ENCODE measurements around the gene RNF10. TPM values are rescaled to one million over a fixed set of nuclear protein-coding genes. Genes with fewer than 3 reads are reported as not detected.

The RNF10 gene
- total RNA-seq, 1 donor from 2014 or later = 177 TPM

- Mint-ChIP-seq H3K27me3 (ENCODE audit: unreplicated experiment) (no peaks in the 10 kb centered on the region), H3K4me1 (ENCODE audit: unreplicated experiment) (peaks cover 19% of the 10 kb centered on the region), H3K36me3 (ENCODE audit: unreplicated experiment) (peaks cover 12% of the 10 kb centered on the region), H3K9me3 (ENCODE audit: unreplicated experiment) (no peaks in the 10 kb centered on the region), H3K4me3 (ENCODE audit: unreplicated experiment) (no peak overlapping the region), H3K27ac (ENCODE audit: unreplicated experiment) (no peak overlapping the region)
- no peak for TF ChIP-seq CTCF (IDR thresholded peaks at IDR 0.05)
- DNase-seq (ENCODE audit: extremely low spot score, unreplicated experiment) = no peak
These were observed 8.0 kb downstream of the RNF10 start for GRCh38 chr12:120542166-120542565.

GRCh38 chr12:120544691-120545090 is 10.5 kb downstream of the RNF10 start:
- no peak overlapping the region for H3K4me3 Mint-ChIP-seq (ENCODE audit: unreplicated experiment)
- no peaks in the 10 kb centered on the region for H3K9me3 Mint-ChIP-seq (ENCODE audit: unreplicated experiment)
- TF ChIP-seq CTCF (IDR thresholded peaks at IDR 0.05) = no peak
- H3K27me3 Mint-ChIP-seq (ENCODE audit: unreplicated experiment) = no peaks in the 10 kb centered on the region
- H3K27ac Mint-ChIP-seq (ENCODE audit: unreplicated experiment) = no peak overlapping the region
- H3K36me3 Mint-ChIP-seq (ENCODE audit: unreplicated experiment) = peaks cover 9% of the 10 kb centered on the region
- H3K4me1 Mint-ChIP-seq (ENCODE audit: unreplicated experiment) = no peaks in the 10 kb centered on the region
- no peak for DNase-seq (ENCODE audit: extremely low spot score, unreplicated experiment)

GRCh38 chr12:120546050-120546386 is 11.9 kb downstream of the RNF10 start:
- Mint-ChIP-seq H3K27me3 (ENCODE audit: unreplicated experiment) (no peaks in the 10 kb centered on the region), H3K4me1 (ENCODE audit: unreplicated experiment) (no peaks in the 10 kb centered on the region), H3K4me3 (ENCODE audit: unreplicated experiment) (no peak overlapping the region), H3K36me3 (ENCODE audit: unreplicated experiment) (peaks cover 9% of the 10 kb centered on the region), H3K27ac (ENCODE audit: unreplicated experiment) (no peak overlapping the region), H3K9me3 (ENCODE audit: unreplicated experiment) (no peaks in the 10 kb centered on the region)
- no peak for DNase-seq (ENCODE audit: extremely low spot score, unreplicated experiment)
- TF ChIP-seq CTCF (IDR thresholded peaks at IDR 0.05) = no peak

- DNase-seq (ENCODE audit: extremely low spot score, unreplicated experiment) = no peak
- Mint-ChIP-seq H3K4me1 (ENCODE audit: unreplicated experiment) (no peaks in the 10 kb centered on the region), H3K27me3 (ENCODE audit: unreplicated experiment) (no peaks in the 10 kb centered on the region), H3K9me3 (ENCODE audit: unreplicated experiment) (no peaks in the 10 kb centered on the region), H3K36me3 (ENCODE audit: unreplicated experiment) (peaks cover 35% of the 10 kb centered on the region), H3K27ac (ENCODE audit: unreplicated experiment) (no peak overlapping the region), H3K4me3 (ENCODE audit: unreplicated experiment) (no peak overlapping the region)
- TF ChIP-seq CTCF (IDR thresholded peaks at IDR 0.05) = no peak
These were observed 20.5 kb downstream of the RNF10 start for GRCh38 chr12:120554678-120555077.

- no peak for TF ChIP-seq CTCF (IDR thresholded peaks at IDR 0.05)
- H3K4me1 Mint-ChIP-seq (ENCODE audit: unreplicated experiment) = no peaks in the 10 kb centered on the region
- H3K27ac Mint-ChIP-seq (ENCODE audit: unreplicated experiment) = no peak overlapping the region
- no peaks in the 10 kb centered on the region for H3K27me3 Mint-ChIP-seq (ENCODE audit: unreplicated experiment)
- no peak for DNase-seq (ENCODE audit: extremely low spot score, unreplicated experiment)
- H3K4me3 Mint-ChIP-seq (ENCODE audit: unreplicated experiment) = no peak overlapping the region
- H3K9me3 Mint-ChIP-seq (ENCODE audit: unreplicated experiment) = no peaks in the 10 kb centered on the region
- H3K36me3 Mint-ChIP-seq (ENCODE audit: unreplicated experiment) = peaks cover 43% of the 10 kb centered on the region
These were observed 23.4 kb downstream of the RNF10 start for GRCh38 chr12:120557589-120557988.
